ENCODE results near the gene WRNIP1. TPM values are rescaled to one million over a fixed set of nuclear protein-coding genes. Genes with fewer than 3 reads are reported as not detected.

Gene WRNIP1
- total and polyA plus RNA-seq, 9 of the 15 experiments (the other 6 are each of a cell fraction or from before 2014, with no cell fraction given), result 13.2 to 63.6 (median 48.6) TPM

- TF ChIP-seq TOE1 (IDR thresholded peaks at IDR 0.05; ENCODE audit: borderline replicate concordance), result no peak
- TF ChIP-seq TOE1 (CRISPR knock-in tag; IDR thresholded peaks at IDR 0.05; ENCODE audit: borderline replicate concordance, low read depth), result no peak
- TF ChIP-seq ZNF316 (IDR thresholded peaks at IDR 0.05), result no peak
- no peak for TF ChIP-seq CBX8 (IDR thresholded peaks at IDR 0.05; ENCODE audit: borderline replicate concordance, extremely low read depth, low read depth, low read length, poor library complexity, severe bottlenecking)
- no peak for TF ChIP-seq TCFL5 (CRISPR knock-in tag; conservative IDR thresholded peaks at IDR 0.05)
- no peak for TF ChIP-seq RFX5 (IDR thresholded peaks at IDR 0.05; ENCODE audit: low read depth, low read length)
- TF ChIP-seq, protein P1, sequence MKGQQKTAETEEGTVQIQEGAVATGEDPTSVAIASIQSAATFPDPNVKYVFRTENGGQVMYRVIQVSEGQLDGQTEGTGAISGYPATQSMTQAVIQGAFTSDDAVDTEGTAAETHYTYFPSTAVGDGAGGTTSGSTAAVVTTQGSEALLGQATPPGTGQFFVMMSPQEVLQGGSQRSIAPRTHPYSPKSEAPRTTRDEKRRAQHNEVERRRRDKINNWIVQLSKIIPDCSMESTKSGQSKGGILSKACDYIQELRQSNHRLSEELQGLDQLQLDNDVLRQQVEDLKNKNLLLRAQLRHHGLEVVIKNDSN (CRISPR knock-in tag; IDR thresholded peaks at IDR 0.05), result no peak; the same call in 1 of the 2 replicates
- no peak for TF ChIP-seq HIVEP1 (CRISPR knock-in tag; IDR thresholded peaks at IDR 0.05)
- peak; percentile 72 for TF ChIP-seq NFIC (IDR thresholded peaks at IDR 0.05)
- TF ChIP-seq EP400 (IDR thresholded peaks at IDR 0.05), result peak; percentile 8
- no peak for TF ChIP-seq POLR3G (IDR thresholded peaks at IDR 0.05; ENCODE audit: extremely low read depth, insufficient read length, insufficient replicate concordance)
- TF ChIP-seq STAT5B (CRISPR knock-in tag; IDR thresholded peaks at IDR 0.05), result no peak
- TF ChIP-seq, protein P2, sequence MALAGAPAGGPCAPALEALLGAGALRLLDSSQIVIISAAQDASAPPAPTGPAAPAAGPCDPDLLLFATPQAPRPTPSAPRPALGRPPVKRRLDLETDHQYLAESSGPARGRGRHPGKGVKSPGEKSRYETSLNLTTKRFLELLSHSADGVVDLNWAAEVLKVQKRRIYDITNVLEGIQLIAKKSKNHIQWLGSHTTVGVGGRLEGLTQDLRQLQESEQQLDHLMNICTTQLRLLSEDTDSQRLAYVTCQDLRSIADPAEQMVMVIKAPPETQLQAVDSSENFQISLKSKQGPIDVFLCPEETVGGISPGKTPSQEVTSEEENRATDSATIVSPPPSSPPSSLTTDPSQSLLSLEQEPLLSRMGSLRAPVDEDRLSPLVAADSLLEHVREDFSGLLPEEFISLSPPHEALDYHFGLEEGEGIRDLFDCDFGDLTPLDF (CRISPR knock-in tag; IDR thresholded peaks at IDR 0.05), result no peak
- TF ChIP-seq MCM5 (IDR thresholded peaks at IDR 0.05; ENCODE audit: low read depth), result no peak
- no peak for TF ChIP-seq NCOA4 (IDR thresholded peaks at IDR 0.05; ENCODE audit: partially characterized antibody)
- TF ChIP-seq, protein P3, sequence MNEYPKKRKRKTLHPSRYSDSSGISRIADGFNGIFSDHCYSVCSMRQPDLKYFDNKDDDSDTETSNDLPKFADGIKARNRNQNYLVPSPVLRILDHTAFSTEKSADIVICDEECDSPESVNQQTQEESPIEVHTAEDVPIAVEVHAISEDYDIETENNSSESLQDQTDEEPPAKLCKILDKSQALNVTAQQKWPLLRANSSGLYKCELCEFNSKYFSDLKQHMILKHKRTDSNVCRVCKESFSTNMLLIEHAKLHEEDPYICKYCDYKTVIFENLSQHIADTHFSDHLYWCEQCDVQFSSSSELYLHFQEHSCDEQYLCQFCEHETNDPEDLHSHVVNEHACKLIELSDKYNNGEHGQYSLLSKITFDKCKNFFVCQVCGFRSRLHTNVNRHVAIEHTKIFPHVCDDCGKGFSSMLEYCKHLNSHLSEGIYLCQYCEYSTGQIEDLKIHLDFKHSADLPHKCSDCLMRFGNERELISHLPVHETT (CRISPR knock-in tag; conservative IDR thresholded peaks at IDR 0.05 in 1 of 2, IDR thresholded peaks at IDR 0.05 in 1 of 2), result no peak
- peak; percentile 18; the same call in 1 of the 2 replicates for TF ChIP-seq TEAD4 (IDR thresholded peaks at IDR 0.05; ENCODE audit: low read length)
- no peak for TF ChIP-seq TEAD4 (CRISPR knock-in tag; IDR thresholded peaks at IDR 0.05; ENCODE audit: borderline replicate concordance)
- TF ChIP-seq DEAF1 (CRISPR knock-in tag; IDR thresholded peaks at IDR 0.05), result no peak
- TF ChIP-seq KLF16 (IDR thresholded peaks at IDR 0.05), result 0 out of 2 replicates have a peak, but pooled peaks have one; percentile 8
- no peak for TF ChIP-seq JUND (IDR thresholded peaks at IDR 0.05; ENCODE audit: borderline replicate concordance, low read depth, low read length)
- TF ChIP-seq JUND (tag; IDR thresholded peaks at IDR 0.05; ENCODE audit: borderline replicate concordance, low read depth, low read length), result 0 out of 3 replicates have a peak, but pooled peaks have one; percentile 21
- TF ChIP-seq XRCC4 (IDR thresholded peaks at IDR 0.05; ENCODE audit: extremely low read depth, insufficient read depth, insufficient read length), result no peak
Observed at GRCh38 chr6:2765896-2766766, 938 bp downstream of the WRNIP1 start (continued).
